ENCODE data around the gene TSPAN32. TPM values are rescaled to one million over a fixed set of nuclear protein-coding genes. Genes with fewer than 3 reads are reported as not detected.

Gene TSPAN32
- total RNA-seq, 1 experiment from 2014 or later = not detected

GRCh38 chr11:2309251-2310072 is 7.6 kb downstream of the TSPAN32 start:
- no peak overlapping the region for H3K4me3 ChIP-seq (ENCODE audit: low read depth, low read length, poor library complexity, severe bottlenecking)
- peaks cover 10% of the 10 kb centered on the region for H3K4me1 ChIP-seq (ENCODE audit: insufficient read depth, low read length, poor library complexity, severe bottlenecking)
- no peaks in the 10 kb centered on the region for H3K9me3 ChIP-seq (ENCODE audit: low read depth, low read length, poor library complexity, severe bottlenecking)
- DNase-seq (ENCODE audit: low spot score) = no peak
- H3K36me3 ChIP-seq (ENCODE audit: insufficient read depth, low read length, poor library complexity, severe bottlenecking) = no peaks in the 10 kb centered on the region
- intact Hi-C loops (cut with micrococcal nuclease; ENCODE audit: unreplicated experiment) = no loop called here
- H3K27ac ChIP-seq (ENCODE audit: low read depth, low read length, poor library complexity, severe bottlenecking) = no peak overlapping the region
- BruUV-seq (replicated peaks) = no TSS peak
- no peak for TF ChIP-seq EZH2 (IDR thresholded peaks at IDR 0.05; ENCODE audit: borderline replicate concordance, low read depth, low read length, poor library complexity, severe bottlenecking)
- TF ChIP-seq CTCF (conservative IDR thresholded peaks at IDR 0.05; ENCODE audit: low read depth, low read length) = no peak
- H3K27me3 ChIP-seq (replicated peaks; ENCODE audit: insufficient read depth, low read depth, low read length, poor library complexity) = no peaks in the 10 kb centered on the region
- CTCF ChIA-PET = no interaction called here
- POLR2A ChIA-PET (ENCODE audit: low non-redundant PET) = no interaction called here

- no peaks in the 10 kb centered on the region for H3K36me3 ChIP-seq (ENCODE audit: insufficient read depth, low read length, poor library complexity, severe bottlenecking)
- POLR2A ChIA-PET (ENCODE audit: low non-redundant PET) = no interaction called here
- CTCF ChIA-PET = no interaction called here
- no peak overlapping the region for H3K4me3 ChIP-seq (ENCODE audit: low read depth, low read length, poor library complexity, severe bottlenecking)
- H3K27me3 ChIP-seq (replicated peaks; ENCODE audit: insufficient read depth, low read depth, low read length, poor library complexity) = no peaks in the 10 kb centered on the region
- no peak for TF ChIP-seq EZH2 (IDR thresholded peaks at IDR 0.05; ENCODE audit: borderline replicate concordance, low read depth, low read length, poor library complexity, severe bottlenecking)
- TF ChIP-seq CTCF (conservative IDR thresholded peaks at IDR 0.05; ENCODE audit: low read depth, low read length) = no peak
- H3K9me3 ChIP-seq (ENCODE audit: low read depth, low read length, poor library complexity, severe bottlenecking) = no peaks in the 10 kb centered on the region
- intact Hi-C loops (cut with micrococcal nuclease; ENCODE audit: unreplicated experiment) = no loop called here
- BruUV-seq (replicated peaks) = no TSS peak
- H3K27ac ChIP-seq (ENCODE audit: low read depth, low read length, poor library complexity, severe bottlenecking) = no peak overlapping the region
- H3K4me1 ChIP-seq (ENCODE audit: insufficient read depth, low read length, poor library complexity, severe bottlenecking) = peaks cover 14% of the 10 kb centered on the region
- DNase-seq (ENCODE audit: low spot score) = no peak
Observed at GRCh38 chr11:2310073-2310785, 8.4 kb downstream of the TSPAN32 start.

GRCh38 chr11:2310786-2311352 is 9.1 kb downstream of the TSPAN32 start:
- H3K4me3 ChIP-seq (ENCODE audit: low read depth, low read length, poor library complexity, severe bottlenecking) = no peak overlapping the region
- DNase-seq (ENCODE audit: low spot score) = no peak
- no TSS peak for BruUV-seq (replicated peaks)
- H3K27me3 ChIP-seq (replicated peaks; ENCODE audit: insufficient read depth, low read depth, low read length, poor library complexity) = no peaks in the 10 kb centered on the region
- CTCF ChIA-PET = no interaction called here
- no peaks in the 10 kb centered on the region for H3K9me3 ChIP-seq (ENCODE audit: low read depth, low read length, poor library complexity, severe bottlenecking)
- POLR2A ChIA-PET (ENCODE audit: low non-redundant PET) = no interaction called here
- intact Hi-C loops (cut with micrococcal nuclease; ENCODE audit: unreplicated experiment) = no loop called here
- peaks cover 14% of the 10 kb centered on the region for H3K4me1 ChIP-seq (ENCODE audit: insufficient read depth, low read length, poor library complexity, severe bottlenecking)
- TF ChIP-seq EZH2 (IDR thresholded peaks at IDR 0.05; ENCODE audit: borderline replicate concordance, low read depth, low read length, poor library complexity, severe bottlenecking) = no peak
- TF ChIP-seq CTCF (conservative IDR thresholded peaks at IDR 0.05; ENCODE audit: low read depth, low read length) = no peak
- H3K27ac ChIP-seq (ENCODE audit: low read depth, low read length, poor library complexity, severe bottlenecking) = no peak overlapping the region
- no peaks in the 10 kb centered on the region for H3K36me3 ChIP-seq (ENCODE audit: insufficient read depth, low read length, poor library complexity, severe bottlenecking)

Data from A673 (cell line).